HG02973 (cell line): ENCODE measurements around the gene ANO9.
"Not testable (repeated sequence)": the region's sequence is repeated elsewhere in the genome, so short reads cannot be mapped to it uniquely, and the experiment has no call there.

ENCODE experiments used
- ATAC-seq: cut with Tn5 transposase; IDR thresholded peaks from one replicate; pipeline ENCODE4 v1.9.1; 2021; ENCODE audit warnings: moderate library complexity; ENCODE audit not compliant: unreplicated experiment

The ANO9 gene

GRCh38 chr11:389369-389768, 52.4 kb downstream of the ANO9 start:
- ATAC-seq: not testable (repeated sequence)

GRCh38 chr11:387193-387793, 54.5 kb downstream of the ANO9 start:
- no peak for ATAC-seq

DNA sequence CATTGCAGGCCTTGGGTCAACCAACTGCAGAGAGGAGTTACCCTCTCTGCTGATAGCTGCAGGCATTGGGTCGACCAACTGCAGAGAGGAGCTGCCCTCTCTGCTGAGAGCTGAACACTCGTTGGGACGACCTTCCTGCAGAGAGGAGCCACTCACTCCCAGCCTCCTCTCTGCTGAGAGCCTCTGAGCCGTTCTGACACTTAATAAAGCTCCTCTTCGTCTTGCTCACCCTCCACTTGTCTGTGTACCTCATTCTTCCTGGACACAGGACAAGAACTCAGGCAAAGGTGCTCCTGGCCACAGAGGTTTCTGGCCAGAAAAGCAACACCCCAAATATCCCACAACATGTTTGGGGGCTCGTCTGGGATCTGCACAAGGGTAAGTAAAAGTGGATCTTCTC, 55.3 kb downstream of the ANO9 start:
- ATAC-seq: no peak

DNA sequence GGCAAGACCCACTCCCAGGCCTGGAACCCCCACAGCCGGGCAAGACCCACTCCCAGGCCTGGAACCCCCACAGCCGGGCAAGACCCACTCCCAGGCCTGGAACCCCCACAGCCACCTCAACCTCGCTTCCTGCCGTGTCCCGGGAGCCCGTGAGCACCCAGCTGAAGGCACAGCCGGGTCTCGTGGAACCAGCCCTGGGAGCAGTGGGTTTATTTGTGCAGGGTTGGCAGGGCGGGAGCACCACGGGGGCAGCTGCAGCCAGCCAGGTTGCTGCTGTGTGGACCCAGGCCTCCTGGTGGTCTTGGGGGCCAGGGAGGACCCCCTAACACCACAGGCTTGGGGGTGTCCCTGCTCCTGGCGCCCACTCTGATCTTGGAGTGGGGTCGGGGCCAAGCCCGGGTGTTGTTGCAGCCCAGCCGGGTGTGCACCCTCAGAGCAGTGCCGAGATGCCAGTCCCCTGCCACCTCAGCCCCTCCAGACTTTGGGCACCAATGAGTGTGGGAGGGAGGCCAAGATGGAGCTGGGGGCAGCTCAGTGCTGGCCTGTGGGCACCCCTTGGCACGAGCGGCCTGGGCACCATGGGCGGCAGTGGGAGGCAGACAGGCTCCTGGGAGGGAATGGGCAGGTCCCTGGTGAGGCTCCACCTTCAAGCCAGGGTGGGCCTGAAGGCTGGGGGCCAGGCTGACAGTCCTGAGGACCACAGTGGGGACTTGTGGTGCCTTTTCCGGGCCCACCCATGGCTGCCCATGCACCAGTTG, 56.0 kb downstream of the ANO9 start:
- ATAC-seq: no peak

DNA sequence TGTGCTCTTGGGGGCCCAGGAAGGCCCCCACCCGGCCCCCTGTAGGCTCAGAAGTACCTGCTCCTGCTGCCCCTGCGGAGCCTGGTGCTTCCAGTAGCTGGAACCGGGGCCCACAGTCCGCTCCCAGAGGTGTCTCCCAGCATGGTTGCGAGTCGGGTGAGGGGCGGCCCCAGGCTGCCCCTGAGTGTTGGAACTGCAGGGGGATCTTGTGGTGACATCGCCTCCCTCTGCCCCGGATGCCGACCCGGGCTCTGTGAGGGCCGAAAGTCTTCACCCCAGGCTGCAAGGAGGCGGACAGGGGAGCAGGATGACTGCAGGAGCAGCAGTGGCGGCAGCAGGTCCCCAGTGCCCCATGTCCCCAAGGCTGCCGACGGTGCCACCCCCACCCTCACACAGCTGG, 57.3 kb downstream of the ANO9 start:
- no peak for ATAC-seq

DNA sequence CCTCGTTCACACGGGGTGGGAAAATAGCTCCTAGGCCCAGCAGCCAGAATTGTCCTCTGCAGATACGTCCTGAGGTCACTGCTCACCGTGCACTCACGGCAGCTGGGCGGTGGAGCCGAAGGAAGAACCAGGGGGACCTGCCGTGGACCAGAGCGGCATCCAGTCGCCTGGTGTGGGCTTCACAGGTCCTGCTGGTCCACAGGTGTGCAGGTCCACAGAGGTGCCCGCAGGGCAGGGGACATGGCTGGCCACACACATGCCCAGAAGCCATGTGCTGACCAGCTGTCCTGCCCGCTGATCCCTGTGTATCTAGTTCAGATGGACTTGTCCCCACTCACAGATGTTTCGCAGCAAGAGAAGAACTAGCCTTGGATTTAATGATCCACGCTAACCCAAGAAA, 58.4 kb downstream of the ANO9 start:
- ATAC-seq: no peak

DNA sequence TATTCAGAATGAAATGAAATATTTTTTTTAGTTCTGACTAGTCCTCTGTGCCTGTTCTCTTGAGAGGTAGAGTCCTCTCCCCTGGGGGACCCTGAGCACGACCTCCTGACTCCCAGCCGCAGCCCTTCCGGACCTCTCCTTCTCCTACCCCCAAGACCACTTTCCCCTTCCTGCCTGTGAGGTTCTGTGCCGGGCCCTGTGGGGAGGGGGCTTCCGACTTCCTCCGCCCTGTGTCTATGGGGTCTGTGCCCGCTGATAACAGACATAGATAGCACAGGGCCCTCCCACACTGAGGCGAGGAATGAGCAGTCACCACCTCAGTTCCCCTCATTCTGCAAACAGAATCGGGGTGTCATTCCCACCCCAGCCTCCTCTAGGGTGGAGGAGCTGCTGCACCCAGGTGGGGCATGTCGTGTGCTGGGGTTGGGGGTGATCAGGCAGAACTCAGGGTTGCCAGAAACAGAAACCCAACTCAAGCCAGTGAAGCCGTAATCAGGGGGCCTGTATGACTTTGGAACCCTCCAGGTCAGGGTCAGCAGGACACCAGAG, 59.7 kb downstream of the ANO9 start:
- no peak for ATAC-seq

DNA sequence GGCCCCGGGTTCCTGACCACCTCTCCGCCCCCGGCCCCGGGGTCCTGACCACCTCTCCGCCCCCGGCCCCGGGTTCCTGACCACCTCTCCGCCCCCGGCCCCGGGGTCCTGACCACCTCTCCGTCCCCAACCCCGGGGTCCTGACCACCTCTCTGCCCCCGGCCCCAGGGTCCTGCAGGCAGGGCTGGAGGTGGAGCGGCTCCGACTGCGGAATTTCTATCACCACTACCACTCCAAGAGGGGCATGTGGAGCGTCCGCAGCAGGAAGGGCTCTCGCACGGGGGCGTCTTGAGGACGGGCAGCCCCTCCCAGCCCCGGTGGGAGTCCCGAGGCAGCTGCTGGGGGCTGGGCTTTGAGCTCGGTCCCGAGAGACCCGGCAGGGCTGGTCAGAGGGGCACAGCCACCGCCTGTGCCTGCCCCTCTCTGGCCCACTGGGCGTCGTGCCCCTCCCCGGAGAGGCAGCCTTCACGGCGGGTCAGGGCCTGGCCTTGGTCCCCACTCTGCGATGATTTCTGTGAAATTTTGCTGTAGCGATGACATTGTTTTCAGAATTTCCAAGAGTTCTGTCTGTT, 60.2 kb downstream of the ANO9 start:
- ATAC-seq: no peak

DNA sequence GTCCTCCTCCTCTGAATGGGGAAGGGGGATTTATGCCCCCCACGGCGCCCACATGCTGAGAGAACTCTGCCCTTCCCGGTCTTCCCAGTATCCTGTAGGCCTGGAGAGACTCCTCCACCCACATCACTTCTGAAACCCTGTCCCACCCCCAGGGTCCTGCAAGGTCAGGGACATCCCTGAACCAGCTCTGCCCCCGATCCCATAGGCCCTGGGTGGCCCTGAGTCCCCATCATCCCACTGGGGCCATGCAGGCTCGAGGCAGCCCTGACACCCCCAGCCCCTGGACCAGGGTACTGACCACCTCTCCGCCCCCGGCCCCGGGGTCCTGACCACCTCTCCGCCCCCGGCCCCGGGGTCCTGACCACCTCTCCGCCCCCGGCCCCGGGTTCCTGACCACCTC, 60.8 kb downstream of the ANO9 start:
- ATAC-seq: no peak

- ATAC-seq: no peak
Observed at GRCh38 chr11:380491-380890, 61.3 kb downstream of the ANO9 start.

DNA sequence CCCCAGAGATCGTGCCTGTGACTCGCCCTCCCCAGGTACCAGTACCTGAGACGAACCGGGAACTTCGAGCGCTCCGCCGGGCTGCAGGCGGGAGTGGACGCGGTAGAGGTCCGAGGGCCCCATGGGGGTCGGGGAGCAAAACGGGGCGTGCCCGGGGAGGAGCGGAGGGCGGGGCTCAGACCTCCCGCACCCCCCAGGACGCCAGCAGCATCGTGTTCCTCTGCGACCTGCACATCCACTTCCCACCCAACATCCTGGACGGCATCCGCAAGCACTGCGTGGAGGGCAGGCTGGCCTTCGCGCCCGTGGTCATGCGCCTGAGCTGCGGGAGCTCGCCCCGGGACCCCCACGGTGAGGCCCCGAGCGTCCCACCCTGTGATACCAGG, 61.7 kb downstream of the ANO9 start:
- ATAC-seq: no peak

DNA sequence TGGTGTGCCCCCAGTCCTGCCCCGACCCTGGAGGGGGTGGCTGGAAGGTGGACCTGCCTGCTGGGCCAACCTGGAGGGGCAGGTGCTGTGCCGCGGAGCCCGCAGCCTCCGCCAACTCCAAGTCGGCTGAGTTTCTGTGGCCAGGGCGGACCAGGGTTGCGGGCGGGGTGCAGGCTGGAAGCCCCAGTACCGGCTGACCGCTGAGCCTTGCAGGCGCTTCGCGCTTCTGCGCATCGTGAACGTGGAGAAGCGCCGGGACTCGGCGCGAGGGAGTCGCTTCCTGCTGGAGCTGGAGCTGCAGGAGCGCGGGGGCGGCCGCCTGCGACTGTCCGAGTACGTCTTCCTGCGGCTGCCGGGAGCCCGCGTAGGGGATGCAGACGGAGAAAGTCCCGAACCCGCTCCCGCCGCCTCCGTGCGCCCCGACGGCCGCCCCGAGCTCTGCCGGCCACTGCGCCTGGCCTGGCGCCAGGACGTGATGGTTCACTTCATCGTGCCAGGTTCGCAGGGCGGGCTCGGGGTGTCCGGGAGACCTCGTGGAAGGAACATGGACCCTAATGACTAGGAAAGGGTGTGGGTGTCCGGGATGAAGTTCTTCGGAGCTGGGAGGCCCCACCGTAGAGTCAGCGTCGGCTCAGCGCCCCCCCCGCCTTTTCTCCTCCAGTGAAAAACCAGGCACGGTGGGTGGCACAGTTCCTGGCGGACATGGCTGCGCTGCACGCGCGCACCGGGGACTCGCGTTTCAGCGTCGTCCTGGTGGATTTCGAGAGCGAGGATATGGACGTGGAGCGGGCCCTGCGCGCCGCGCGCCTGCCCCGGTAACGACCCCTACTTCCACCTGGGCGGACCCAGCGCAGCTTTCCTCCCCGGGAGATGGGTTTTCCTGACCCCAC, 62.4 kb downstream of the ANO9 start:
- no peak for ATAC-seq

- ATAC-seq: no peak
Observed at GRCh38 chr11:377883-378500, 63.8 kb downstream of the ANO9 start.

DNA sequence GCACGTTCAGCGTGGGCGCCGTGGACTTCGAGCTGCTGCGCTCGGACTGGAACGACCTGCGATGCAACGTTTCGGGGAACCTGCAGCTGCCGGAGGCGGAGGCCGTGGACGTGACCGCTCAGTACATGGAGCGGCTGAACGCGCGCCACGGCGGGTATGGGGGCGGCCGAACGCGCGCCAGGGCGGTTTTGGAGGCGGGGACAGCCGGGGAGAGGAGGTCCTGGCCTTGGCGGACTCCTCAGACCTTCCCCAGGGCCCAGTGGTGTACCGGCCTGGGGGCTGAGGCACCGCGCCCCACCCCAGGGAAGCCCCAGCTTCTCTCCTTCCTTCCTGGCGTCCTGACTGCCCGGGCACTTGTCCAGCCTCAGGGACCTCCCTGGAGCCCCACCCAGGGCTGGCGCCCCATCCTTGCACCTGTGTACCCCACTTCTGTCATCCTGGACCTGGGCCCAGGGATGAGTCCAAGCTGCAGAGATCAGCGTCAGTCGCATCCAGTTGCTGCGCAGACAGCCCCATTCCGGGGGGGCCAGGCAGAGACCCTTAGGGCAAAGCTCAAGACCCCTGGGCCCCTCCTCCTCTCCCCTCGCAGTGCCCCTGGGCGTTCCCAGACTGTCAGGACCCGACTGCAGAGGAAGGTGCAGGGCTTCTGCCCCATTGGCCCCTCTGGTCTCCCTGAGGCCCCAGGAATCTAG, 64.5 kb downstream of the ANO9 start:
- ATAC-seq: no peak

DNA sequence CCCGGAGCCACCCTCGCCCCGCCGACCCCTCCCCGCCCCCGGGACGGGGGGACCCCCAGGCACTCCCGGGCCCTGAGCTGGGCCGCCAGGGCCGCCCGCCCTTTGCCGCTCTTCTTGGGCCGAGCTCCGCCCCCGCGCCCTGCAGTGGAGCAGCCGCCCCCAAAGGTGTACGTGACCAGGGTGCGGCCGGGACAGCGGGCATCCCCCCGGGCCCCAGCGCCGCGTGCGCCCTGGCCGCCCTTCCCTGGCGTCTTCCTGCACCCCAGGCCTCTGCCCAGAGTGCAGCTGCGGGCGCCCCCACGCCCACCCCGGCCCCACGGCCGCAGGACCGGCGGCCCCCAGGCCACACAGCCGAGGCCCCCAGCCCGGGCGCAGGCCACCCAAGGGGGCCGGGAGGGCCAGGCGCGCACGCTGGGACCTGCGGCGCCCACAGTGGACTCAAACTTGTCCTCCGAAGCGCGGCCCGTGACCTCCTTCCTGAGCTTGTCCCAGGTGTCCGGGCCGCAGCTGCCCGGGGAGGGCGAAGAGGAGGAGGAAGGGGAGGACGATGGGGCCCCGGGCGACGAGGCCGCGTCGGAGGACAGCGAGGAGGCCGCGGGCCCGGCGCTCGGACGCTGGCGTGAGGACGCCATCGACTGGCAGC, 65.2 kb downstream of the ANO9 start:
- ATAC-seq: no peak

GRCh38 chr11:375065-376025, 66.5 kb downstream of the ANO9 start:
- no peak for ATAC-seq

GRCh38 chr11:373716-374551, 67.9 kb downstream of the ANO9 start:
- ATAC-seq: no peak
